Esophagus muscularis mucosa (tissue), 4 donors: ENCODE results near the gene DPH2. TPM values are rescaled to one million over a fixed set of nuclear protein-coding genes. Genes with fewer than 3 reads are reported as not detected.
A peak's percentile ranks its signal among the peaks of the same experiment; 100 is the strongest.

Experiments
- DNase-seq: peaks from one replicate; pipeline ENCODE4 v3.0.0-alpha.2; 2017; ENCODE audit errors: extremely low spot score
- H3K27ac ChIP-seq, 4 donors: fragments of 200-600 bp; sonication (generic); replicated peaks in 1 of 4; 1 replicate in 3 of 4; 2 replicates in 1 of 4; pipeline ENCODE4 v1.5.1; 2016 to 2019; ENCODE audit warnings: mild to moderate bottlenecking in 1 of 4
- H3K27me3 ChIP-seq, 4 donors: fragments of 200-600 bp; sonication (generic); one replicate each; pipeline versions ENCODE4 v1.5.1 to v1.6.0; 2016 to 2019
- H3K36me3 ChIP-seq, 4 donors: fragments of 200-600 bp; sonication (generic); one replicate each; pipeline ENCODE4 v1.5.1; 2016 to 2019
- H3K4me1 ChIP-seq, 4 donors: fragments of 200-600 bp; sonication (generic); one replicate each; pipeline ENCODE4 v1.5.1; 2016 to 2019
- H3K4me3 ChIP-seq, 4 donors: fragments of 200-600 bp; sonication (generic); 1 replicate in 2 of 4; 2 replicates in 2 of 4; pipeline ENCODE4 v1.5.1; 2016 to 2019; ENCODE audit warnings: mild to moderate bottlenecking in 4 of 4, moderate library complexity in 1 of 4
- H3K9me3 ChIP-seq, 4 donors: fragments of 200-600 bp; sonication (generic); 1 replicate in 3 of 4; 2 replicates in 1 of 4; pipeline ENCODE4 v1.5.1; 2016 to 2019
- EP300 ChIP-seq: sonication (generic); formaldehyde crosslinking; IDR thresholded peaks from one replicate; pipeline ENCODE4 v1.6.1; 2017; ENCODE audit warnings: antibody characterized with exemption
- POLR2A ChIP-seq: fragments of 450-650 bp; IDR thresholded peaks from one replicate; pipeline ENCODE4 v1.6.1; 2017; ENCODE audit warnings: antibody characterized with exemption, moderate library complexity, mild to moderate bottlenecking, low read depth
- POLR2AphosphoS5 ChIP-seq, 2 donors: sonication (generic); formaldehyde crosslinking; IDR thresholded peaks; one replicate each; pipeline ENCODE4 v1.6.1; 2017; ENCODE audit warnings: antibody characterized with exemption in 2 of 2
- WGBS: methylation state at CpG from one replicate; pipeline ENCODE4 v1.1.5; 2018; 5-methylcytosine and 5-hydroxymethylcytosine counted together
- intact Hi-C: fragments of 100-400 bp; cut with DNase I; formaldehyde crosslinking; loops from one replicate; pipeline ENCODE4 v1.15.1; 2023
- total RNA-seq, 4 donors: library from RNA; depleted of rRNA; stranded (reverse); fragments of >200 nt; gene quantifications; one replicate each; pipeline versions ENCODE4 v1.1.0 to v1.2.1, GENCODE V29; 2016
- TF ChIP-seq, protein P1 (sequence below), 3 experiments: fragments of 200-600 bp in 2 of 3; fragments of 450-650 bp in 1 of 3; sonication (generic) in 2 of 3; IDR thresholded peaks; one replicate each; pipeline ENCODE4 v1.5.1; 2017 to 2019; ENCODE audit warnings: antibody characterized with exemption in 3 of 3, mild to moderate bottlenecking in 2 of 3, moderate library complexity in 1 of 3

The DPH2 gene
- total RNA-seq, 4 donors from 2014 or later: 13.7 to 29.2 (median 19.2) TPM

DNA sequence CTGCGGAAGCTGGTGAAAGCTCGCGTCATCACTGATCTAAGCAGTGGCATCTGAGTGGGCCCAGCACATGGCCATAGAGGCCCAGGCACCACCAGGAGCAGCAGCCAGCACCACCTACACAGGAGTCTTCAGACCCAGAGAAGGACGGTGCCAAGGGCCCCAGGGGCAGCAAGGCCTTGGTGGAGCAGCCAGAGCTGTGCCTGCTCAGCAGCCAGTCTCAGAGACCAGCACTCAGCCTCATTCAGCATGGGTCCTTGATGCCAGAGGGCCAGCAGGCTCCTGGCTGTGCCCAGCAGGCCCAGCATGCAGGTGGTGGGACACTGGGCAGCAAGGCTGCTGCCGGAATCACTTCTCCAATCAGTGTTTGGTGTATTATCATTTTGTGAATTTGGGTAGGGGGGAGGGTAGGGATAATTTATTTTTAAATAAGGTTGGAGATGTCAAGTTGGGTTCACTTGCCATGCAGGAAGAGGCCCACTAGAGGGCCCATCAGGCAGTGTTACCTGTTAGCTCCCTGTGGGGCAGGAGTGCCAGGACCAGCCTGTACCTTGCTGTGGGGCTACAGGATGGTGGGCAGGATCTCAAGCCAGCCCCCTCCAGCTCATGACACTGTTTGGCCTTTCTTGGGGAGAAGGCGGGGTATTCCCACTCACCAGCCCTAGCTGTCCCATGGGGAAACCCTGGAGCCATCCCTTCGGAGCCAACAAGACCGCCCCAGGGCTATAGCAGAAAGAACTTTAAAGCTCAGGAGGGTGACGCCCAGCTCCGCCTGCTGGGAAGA, 39.5 kb upstream of the DPH2 start:
- Histone ChIP-seq H3K4me3 (no peak overlapping the region), H3K4me1 (peaks cover 6 to 28% (median 27%) of the 10 kb centered on the region in 4 donors), H3K27ac (no peak overlapping the region), H3K27me3 (peaks cover 0 to 11% (median 0%) of the 10 kb centered on the region in 4 donors), H3K9me3 (no peaks in the 10 kb centered on the region), H3K36me3 (peaks cover 6 to 27% (median 19%) of the 10 kb centered on the region in 4 donors)
- no peak for TF ChIP-seq EP300
- TF ChIP-seq, protein P1, sequence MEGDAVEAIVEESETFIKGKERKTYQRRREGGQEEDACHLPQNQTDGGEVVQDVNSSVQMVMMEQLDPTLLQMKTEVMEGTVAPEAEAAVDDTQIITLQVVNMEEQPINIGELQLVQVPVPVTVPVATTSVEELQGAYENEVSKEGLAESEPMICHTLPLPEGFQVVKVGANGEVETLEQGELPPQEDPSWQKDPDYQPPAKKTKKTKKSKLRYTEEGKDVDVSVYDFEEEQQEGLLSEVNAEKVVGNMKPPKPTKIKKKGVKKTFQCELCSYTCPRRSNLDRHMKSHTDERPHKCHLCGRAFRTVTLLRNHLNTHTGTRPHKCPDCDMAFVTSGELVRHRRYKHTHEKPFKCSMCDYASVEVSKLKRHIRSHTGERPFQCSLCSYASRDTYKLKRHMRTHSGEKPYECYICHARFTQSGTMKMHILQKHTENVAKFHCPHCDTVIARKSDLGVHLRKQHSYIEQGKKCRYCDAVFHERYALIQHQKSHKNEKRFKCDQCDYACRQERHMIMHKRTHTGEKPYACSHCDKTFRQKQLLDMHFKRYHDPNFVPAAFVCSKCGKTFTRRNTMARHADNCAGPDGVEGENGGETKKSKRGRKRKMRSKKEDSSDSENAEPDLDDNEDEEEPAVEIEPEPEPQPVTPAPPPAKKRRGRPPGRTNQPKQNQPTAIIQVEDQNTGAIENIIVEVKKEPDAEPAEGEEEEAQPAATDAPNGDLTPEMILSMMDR (IDR thresholded peaks at IDR 0.05): peak in 1 of 3 experiments; percentile 32
- no peak for TF ChIP-seq POLR2AphosphoS5 (IDR thresholded peaks at IDR 0.05)
- 98% methylated on average over 4 of the region's 10 CpGs for WGBS
- intact Hi-C loops: loop anchor here (10.0 kb wide), 1 partner anchor 396 kb away; the partner anchor contains the start of gene PTPRF
- no peak for DNase-seq

DNA sequence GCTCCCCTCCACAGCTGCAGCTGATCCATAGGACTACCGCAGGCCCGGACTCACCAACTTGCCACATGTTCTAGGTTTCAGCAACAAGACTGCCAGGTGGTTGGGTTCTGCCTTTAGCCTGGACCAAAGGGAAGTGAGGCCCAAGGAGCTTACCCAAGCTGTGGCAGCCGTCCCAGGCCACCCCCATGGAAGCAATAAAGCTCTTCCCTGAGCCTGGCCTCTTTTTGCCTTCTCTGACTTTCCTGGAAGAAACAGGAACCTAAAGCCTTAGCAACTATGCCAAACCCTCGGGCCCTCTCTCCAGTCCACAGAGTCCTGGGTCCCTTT, 38.9 kb upstream of the DPH2 start:
- WGBS: 50% methylated on average over 2 of the region's 4 CpGs
- no peak for DNase-seq
- TF ChIP-seq EP300 (no peak), POLR2A (no peak), POLR2AphosphoS5 (IDR thresholded peaks at IDR 0.05) (no peak)
- intact Hi-C loops: loop anchor here (10.0 kb wide), 1 partner anchor 396 kb away; the partner anchor contains the start of gene PTPRF
- Histone ChIP-seq H3K36me3 (peaks cover under 1 to 21% (median 13%) of the 10 kb centered on the region in 4 donors), H3K4me1 (peaks cover 11 to 34% (median 33%) of the 10 kb centered on the region in 4 donors), H3K27me3 (peaks cover 0 to 16% (median 0%) of the 10 kb centered on the region in 4 donors), H3K4me3 (no peak overlapping the region), H3K9me3 (no peaks in the 10 kb centered on the region), H3K27ac (no peak overlapping the region)

DNA sequence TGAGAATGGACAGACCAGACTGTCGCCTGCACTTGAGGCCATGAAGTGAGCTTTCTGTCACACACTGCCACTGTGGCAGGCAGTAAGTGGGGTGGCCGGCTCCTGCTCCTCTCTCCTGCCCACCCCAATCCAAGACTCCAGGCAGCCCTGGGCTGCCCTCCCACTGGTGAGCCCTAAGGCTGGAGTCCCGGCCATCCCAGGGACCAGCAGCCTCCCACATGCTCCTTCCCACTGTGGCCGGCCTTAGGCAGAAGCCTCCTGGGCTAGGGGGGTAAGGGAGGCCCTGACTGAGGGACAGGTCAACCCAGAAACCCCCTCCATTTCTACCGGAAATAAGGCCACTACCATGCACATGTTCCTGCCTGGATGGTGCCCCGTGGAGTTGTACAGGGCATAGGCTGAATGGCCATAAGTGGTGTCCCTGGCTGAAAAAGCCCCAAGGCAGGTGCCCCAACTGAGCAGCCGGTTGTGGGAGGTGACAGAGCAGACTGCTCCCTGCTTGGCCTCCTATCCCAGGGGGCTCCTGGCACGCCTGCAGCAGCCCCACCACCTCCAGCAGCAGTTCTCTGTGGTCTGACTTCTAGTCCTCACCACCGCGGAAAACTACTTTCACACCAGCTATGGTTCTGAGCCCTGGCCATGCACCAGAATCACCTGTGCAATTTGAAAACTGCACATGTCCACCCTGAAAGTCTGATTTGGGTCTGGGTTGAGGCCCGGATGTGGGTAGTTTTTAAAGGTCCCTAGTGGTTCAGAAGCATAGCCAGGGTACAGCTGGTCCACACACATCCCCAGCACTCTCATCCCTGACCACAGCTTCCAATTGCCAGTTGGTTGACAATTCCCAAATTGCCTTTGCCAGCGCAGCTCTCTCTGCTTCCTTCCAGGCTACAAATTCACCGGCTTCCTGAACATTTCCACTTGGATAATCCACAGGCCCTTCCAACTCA, 37.8 kb upstream of the DPH2 start:
- Histone ChIP-seq H3K27me3 (peaks cover 0 to 18% (median 0%) of the 10 kb centered on the region in 4 donors), H3K27ac (no peak overlapping the region), H3K4me1 (peaks cover 17 to 43% (median 42%) of the 10 kb centered on the region in 4 donors), H3K9me3 (no peaks in the 10 kb centered on the region), H3K36me3 (peaks cover 0 to 12% (median 7%) of the 10 kb centered on the region in 4 donors), H3K4me3 (no peak overlapping the region)
- 88% methylated on average over 7 of the region's 13 CpGs for WGBS
- TF ChIP-seq POLR2AphosphoS5 (IDR thresholded peaks at IDR 0.05): no peak
- TF ChIP-seq EP300: no peak
- TF ChIP-seq POLR2A: no peak
- TF ChIP-seq, protein P1 (IDR thresholded peaks at IDR 0.05): no peak
- intact Hi-C loops: loop anchor here (10.0 kb wide), 1 partner anchor 397 kb away; the partner anchor contains the start of gene PTPRF
- DNase-seq: no peak

DNA sequence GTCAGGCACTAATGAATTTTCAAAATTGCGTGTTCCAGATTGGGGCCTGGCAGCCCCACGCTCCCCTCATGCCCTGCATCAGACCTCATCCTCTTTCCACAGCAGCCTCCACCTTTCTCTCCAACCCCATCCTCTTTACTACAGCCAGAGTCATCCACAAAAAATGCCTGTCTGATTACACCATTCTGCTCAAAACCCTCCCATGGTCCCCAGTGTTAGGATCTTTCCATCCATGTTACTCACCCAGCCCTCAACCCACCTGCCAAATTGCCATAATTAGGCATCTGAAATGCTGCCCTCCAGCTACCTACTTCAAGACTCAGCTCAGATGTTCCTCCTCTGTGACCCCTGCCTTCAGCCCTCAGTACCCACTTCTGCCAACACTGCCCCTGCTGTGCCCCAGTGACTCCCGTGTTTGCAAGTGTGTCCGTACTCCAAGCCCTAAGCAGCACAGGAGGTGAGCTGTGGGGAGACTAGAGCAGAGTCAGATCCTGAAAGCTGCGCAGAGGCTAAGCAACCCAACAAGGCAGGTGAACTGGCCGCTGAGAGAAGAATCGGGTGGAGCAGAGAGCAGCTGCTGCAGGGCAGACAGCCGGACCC, 36.9 kb upstream of the DPH2 start:
- 49% methylated on average over 4 of the region's 8 CpGs for WGBS
- peak overlapping the region in 1 of 4 donors; percentile 43 for H3K27ac ChIP-seq
- H3K4me1 ChIP-seq: peaks cover 17 to 44% (median 42%) of the 10 kb centered on the region in 4 donors
- no peak for DNase-seq
- peaks cover 0 to 12% (median 7%) of the 10 kb centered on the region in 4 donors for H3K36me3 ChIP-seq
- H3K27me3 ChIP-seq: peaks cover 0 to 18% (median 0%) of the 10 kb centered on the region in 4 donors
- intact Hi-C loops: loop anchor here (10.0 kb wide), 1 partner anchor 398 kb away; the partner anchor contains the start of gene PTPRF
- TF ChIP-seq, protein P1 (IDR thresholded peaks at IDR 0.05): no peak
- TF ChIP-seq POLR2A (no peak), POLR2AphosphoS5 (IDR thresholded peaks at IDR 0.05) (no peak), EP300 (no peak)
- H3K4me3 ChIP-seq: peak overlapping the region; percentile 47 to 55 (median 53)
- no peaks in the 10 kb centered on the region for H3K9me3 ChIP-seq
